Endothelial cell of umbilical vein (primary cell): ENCODE results near the gene PCDHB12. TPM values are rescaled to one million over a fixed set of nuclear protein-coding genes. Genes with fewer than 3 reads are reported as not detected.

Experiments used
- BruUV-seq: library from RNA; stranded (reverse); fragments of 400-500 nt; replicated peaks from 2 replicates; lab custom pipeline; 2021; lab: Mats Ljungman, UMichigan
- CTCF ChIA-PET: fragments of 300-600, 350-600 bp; sonication (Branson Sonifier 250); formaldehyde crosslinking; loops from one replicate; lab custom pipeline; 2021; ENCODE audit warnings: antibody characterized with exemption, inconsistent platforms; lab: Charles Lee
- POLR2A ChIA-PET: fragments of 300-600, 350-600 bp; sonication (Branson Sonifier 250); formaldehyde crosslinking; loops from one replicate; lab custom pipeline; 2021; ENCODE audit warnings: antibody characterized with exemption, inconsistent platforms; lab: Charles Lee
- DNase-seq: peaks from one replicate; pipeline ENCODE4 v3.0.0-alpha.2; 2011; ENCODE audit warnings: low read depth, low spot score
- FAIRE-seq: peaks from 2 replicates; lab custom pipeline; 2011; peaks lifted over from hg19 to GRCh38; lab: Jason Lieb, UNC
- H2AFZ ChIP-seq: 2 replicates; pipeline ENCODE4 v1.6.0; 2012; ENCODE audit warnings: low read depth, low read length, control low read depth, inconsistent platforms
- H3K27ac ChIP-seq: 2 replicates; pipeline ENCODE4 v1.5.1; 2011; ENCODE audit warnings: low read depth, mild to moderate bottlenecking, control low read depth, low read length, moderate library complexity; ENCODE audit not compliant: insufficient read depth
- H3K27me3 ChIP-seq, 2 experiments: 2 replicates each; pipeline versions ENCODE4 v1.6.0 to v1.6.1; 2011; ENCODE audit warnings: low read length in 2 of 2, mixed read lengths in 1 of 2; ENCODE audit not compliant: control insufficient read depth in 2 of 2, insufficient read depth in 2 of 2
- H3K36me3 ChIP-seq, 2 experiments: 2 replicates in 1 of 2; 3 replicates in 1 of 2; pipeline ENCODE4 v1.5.1; 2011; ENCODE audit warnings: low read length in 2 of 2, mild to moderate bottlenecking in 1 of 2, moderate library complexity in 1 of 2; ENCODE audit not compliant: control insufficient read depth in 2 of 2, insufficient read depth in 2 of 2; ENCODE audit errors: extremely low read depth in 1 of 2
- H3K4me1 ChIP-seq: 3 replicates; pipeline ENCODE4 v1.5.1; 2011; ENCODE audit warnings: mild to moderate bottlenecking, low read length; ENCODE audit not compliant: control insufficient read depth, insufficient read depth; ENCODE audit errors: extremely low read depth
- H3K4me2 ChIP-seq: 2 replicates; pipeline ENCODE4 v1.6.1; 2011; ENCODE audit warnings: low read length, control low read depth, mixed read lengths; ENCODE audit not compliant: insufficient read depth
- H3K4me3 ChIP-seq, 3 experiments: fragments of 200-600 bp in 1 of 3; sonication (generic), shearing (Covaris generic) in 1 of 3; replicated peaks in 1 of 3; 2 replicates each; pipeline ENCODE4 v1.5.1; 2011 to 2016; ENCODE audit warnings: control low read depth in 3 of 3, low read length in 3 of 3, mild to moderate bottlenecking in 2 of 3, inconsistent platforms in 1 of 3, low read depth in 1 of 3, moderate library complexity in 1 of 3; ENCODE audit not compliant: insufficient read depth in 1 of 3
- H3K79me2 ChIP-seq: 2 replicates; pipeline ENCODE4 v1.6.0; 2012; ENCODE audit warnings: low read length, inconsistent platforms; ENCODE audit not compliant: control insufficient read depth, insufficient read depth
- H3K9ac ChIP-seq: replicated peaks from 2 replicates; pipeline ENCODE3; 2011; ENCODE audit warnings: low read length, control low read depth; ENCODE audit not compliant: insufficient read depth; ENCODE audit errors: extremely low read depth
- H3K9me1 ChIP-seq: replicated peaks from 3 replicates; pipeline ENCODE4 v1.6.0; 2011; ENCODE audit warnings: mild to moderate bottlenecking, low read length; ENCODE audit not compliant: control insufficient read depth, insufficient read depth; ENCODE audit errors: extremely low read depth
- H3K9me3 ChIP-seq: replicated peaks from 2 replicates; pipeline ENCODE4 v1.5.1; 2012; ENCODE audit warnings: low read length, inconsistent platforms; ENCODE audit not compliant: control insufficient read depth, insufficient read depth
- H4K20me1 ChIP-seq: replicated peaks from 2 replicates; pipeline ENCODE3; 2011; ENCODE audit warnings: mild to moderate bottlenecking, low read length; ENCODE audit not compliant: control insufficient read depth, insufficient read depth; ENCODE audit errors: extremely low read depth
- EZH2 ChIP-seq: IDR thresholded peaks from 2 replicates; pipeline ENCODE4 v1.6.1; 2012; ENCODE audit warnings: borderline replicate concordance, low read depth, mild to moderate bottlenecking, moderate library complexity, low read length, inconsistent platforms; ENCODE audit not compliant: severe bottlenecking
- FOS ChIP-seq: IDR thresholded peaks from 2 replicates; pipeline ENCODE4 v1.6.1; 2011; ENCODE audit warnings: mild to moderate bottlenecking, low read length, moderate library complexity, borderline replicate concordance; ENCODE audit not compliant: insufficient read depth
- MYC ChIP-seq: IDR thresholded peaks from one replicate; pipeline ENCODE4 v1.6.1; 2011; ENCODE audit warnings: mild to moderate bottlenecking, low read depth, low read length
- POLR2AphosphoS5 ChIP-seq: IDR thresholded peaks from 2 replicates; pipeline ENCODE4 v1.6.1; 2012; ENCODE audit warnings: low read depth, mild to moderate bottlenecking, control low read depth, low read length, moderate library complexity; ENCODE audit not compliant: insufficient read depth
- dilution Hi-C: fragments of 300-500 bp; cut with MboI; formaldehyde crosslinking; loops from one replicate; pipeline ENCODE4 v1.15.0; 2019; ENCODE audit warnings: low sequenced_read_pairs; ENCODE audit not compliant: extremely low pct_ligation_motif_present
- intact Hi-C: fragments of 100-400 bp; cut with micrococcal nuclease; formaldehyde crosslinking; loops from one replicate; pipeline ENCODE4 v1.10.0; 2022
- polyA plus RNA-seq, 4 experiments: library from polyadenylated mRNA; depleted of rRNA in 3 of 4; stranded (reverse) in 3 of 4; unstranded in 1 of 4; fragments of >200 nt; gene quantifications; 2 replicates each; pipeline versions ENCODE4 v1.2.1 to v1.2.3, GENCODE V29; 2011 to 2012; ENCODE audit warnings: missing spikeins in 1 of 4
- total RNA-seq: library from RNA; stranded (reverse); gene quantifications from 2 replicates; pipeline ENCODE4 v1.2.3, GENCODE V29; 2021
- TF ChIP-seq, protein P1 (sequence below), 2 donors: IDR thresholded peaks; 1 replicate in 1 of 2; 2 replicates in 1 of 2; pipeline ENCODE4 v1.5.1; 2011; ENCODE audit warnings: low read length in 2 of 2, mild to moderate bottlenecking in 2 of 2, moderate library complexity in 2 of 2, control low read depth in 1 of 2, inconsistent platforms in 1 of 2, low read depth in 1 of 2; ENCODE audit not compliant: insufficient read depth in 1 of 2; ENCODE audit errors: extremely low read depth in 1 of 2

PCDHB12 gene
- total and polyA plus RNA-seq, 2 donors (not counting 3 experiments of a cell fraction or from before 2014, with no cell fraction given): 0.20 to 0.36 TPM

DNA sequence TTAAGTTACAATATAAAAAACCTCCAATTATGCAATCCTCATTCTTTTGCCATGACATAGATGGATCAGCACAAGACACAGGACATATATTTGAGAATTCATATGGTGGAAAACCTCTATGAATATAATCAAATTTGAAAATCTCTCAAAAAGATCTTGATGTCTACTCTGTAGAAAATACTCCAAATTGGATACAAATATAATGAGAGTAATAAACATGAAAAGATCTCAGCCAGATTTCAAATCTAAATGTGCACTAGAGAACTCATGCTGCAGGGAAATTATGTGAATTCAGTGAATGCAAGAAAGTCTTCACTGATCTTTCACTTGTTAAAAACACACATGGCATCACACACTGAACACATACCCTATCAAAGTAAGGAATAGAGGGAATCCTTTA is 50.4 kb downstream of the PCDHB12 start:
- no peaks in the 10 kb centered on the region for H3K79me2 ChIP-seq
- CTCF ChIA-PET: no interaction called here

More for the DNA sequence above, 50.4 kb downstream of the PCDHB12 start:
- Histone ChIP-seq H2AFZ (no peak overlapping the region), H3K4me3 (no peak overlapping the region), H3K9me1 (no peaks in the 10 kb centered on the region), H3K36me3 (no peaks in the 10 kb centered on the region), H3K9me3 (peaks cover 6% of the 10 kb centered on the region), H4K20me1 (no peaks in the 10 kb centered on the region), H3K4me2 (no peak overlapping the region), H3K4me1 (no peaks in the 10 kb centered on the region), H3K27ac (no peak overlapping the region), H3K9ac (no peak overlapping the region), H3K27me3 (no peaks in the 10 kb centered on the region)
- intact Hi-C loops (no loop called here), dilution Hi-C loops (no loop called here)
- no TSS peak for BruUV-seq
- TF ChIP-seq, protein P1, sequence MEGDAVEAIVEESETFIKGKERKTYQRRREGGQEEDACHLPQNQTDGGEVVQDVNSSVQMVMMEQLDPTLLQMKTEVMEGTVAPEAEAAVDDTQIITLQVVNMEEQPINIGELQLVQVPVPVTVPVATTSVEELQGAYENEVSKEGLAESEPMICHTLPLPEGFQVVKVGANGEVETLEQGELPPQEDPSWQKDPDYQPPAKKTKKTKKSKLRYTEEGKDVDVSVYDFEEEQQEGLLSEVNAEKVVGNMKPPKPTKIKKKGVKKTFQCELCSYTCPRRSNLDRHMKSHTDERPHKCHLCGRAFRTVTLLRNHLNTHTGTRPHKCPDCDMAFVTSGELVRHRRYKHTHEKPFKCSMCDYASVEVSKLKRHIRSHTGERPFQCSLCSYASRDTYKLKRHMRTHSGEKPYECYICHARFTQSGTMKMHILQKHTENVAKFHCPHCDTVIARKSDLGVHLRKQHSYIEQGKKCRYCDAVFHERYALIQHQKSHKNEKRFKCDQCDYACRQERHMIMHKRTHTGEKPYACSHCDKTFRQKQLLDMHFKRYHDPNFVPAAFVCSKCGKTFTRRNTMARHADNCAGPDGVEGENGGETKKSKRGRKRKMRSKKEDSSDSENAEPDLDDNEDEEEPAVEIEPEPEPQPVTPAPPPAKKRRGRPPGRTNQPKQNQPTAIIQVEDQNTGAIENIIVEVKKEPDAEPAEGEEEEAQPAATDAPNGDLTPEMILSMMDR (IDR thresholded peaks at IDR 0.05; ENCODE audit: extremely low read depth in 1 of 2, insufficient read depth in 1 of 2, low read depth in 1 of 2, low read length in 2 of 2): no peak
- no peak for TF ChIP-seq MYC
- TF ChIP-seq POLR2AphosphoS5: no peak
- TF ChIP-seq EZH2: no peak
- TF ChIP-seq FOS: no peak
- POLR2A ChIA-PET: no interaction called here
- DNase-seq: no peak
- FAIRE-seq: no peak
